PC-3 (cell line): ENCODE results near the gene ASPHD2.

Experiments
- EZH2 ChIP-seq: fragments of 300-600 bp; sonication (generic); IDR thresholded peaks from one replicate; pipeline ENCODE4 v1.6.1; 2017; ENCODE audit warnings: antibody characterized with exemption, mild to moderate bottlenecking, low read length; ENCODE audit not compliant: unreplicated experiment
- EZH2phosphoT487 ChIP-seq: fragments of 300-600 bp; sonication (generic); IDR thresholded peaks from 2 replicates; pipeline ENCODE4 v1.6.1; 2018; ENCODE audit warnings: mild to moderate bottlenecking, antibody characterized with exemption, low read length, borderline replicate concordance
- TF ChIP-seq, protein P1 (sequence below): fragments of 300-600 bp; sonication (generic); conservative IDR thresholded peaks from 2 replicates; pipeline ENCODE4 v1.5.1; 2017; ENCODE audit warnings: antibody characterized with exemption, low read depth, mild to moderate bottlenecking, low read length

- TF ChIP-seq EZH2 (no peak), EZH2phosphoT487 (no peak)
- TF ChIP-seq, protein P1, sequence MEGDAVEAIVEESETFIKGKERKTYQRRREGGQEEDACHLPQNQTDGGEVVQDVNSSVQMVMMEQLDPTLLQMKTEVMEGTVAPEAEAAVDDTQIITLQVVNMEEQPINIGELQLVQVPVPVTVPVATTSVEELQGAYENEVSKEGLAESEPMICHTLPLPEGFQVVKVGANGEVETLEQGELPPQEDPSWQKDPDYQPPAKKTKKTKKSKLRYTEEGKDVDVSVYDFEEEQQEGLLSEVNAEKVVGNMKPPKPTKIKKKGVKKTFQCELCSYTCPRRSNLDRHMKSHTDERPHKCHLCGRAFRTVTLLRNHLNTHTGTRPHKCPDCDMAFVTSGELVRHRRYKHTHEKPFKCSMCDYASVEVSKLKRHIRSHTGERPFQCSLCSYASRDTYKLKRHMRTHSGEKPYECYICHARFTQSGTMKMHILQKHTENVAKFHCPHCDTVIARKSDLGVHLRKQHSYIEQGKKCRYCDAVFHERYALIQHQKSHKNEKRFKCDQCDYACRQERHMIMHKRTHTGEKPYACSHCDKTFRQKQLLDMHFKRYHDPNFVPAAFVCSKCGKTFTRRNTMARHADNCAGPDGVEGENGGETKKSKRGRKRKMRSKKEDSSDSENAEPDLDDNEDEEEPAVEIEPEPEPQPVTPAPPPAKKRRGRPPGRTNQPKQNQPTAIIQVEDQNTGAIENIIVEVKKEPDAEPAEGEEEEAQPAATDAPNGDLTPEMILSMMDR: no peak
Measured at GRCh38 chr22:26401726-26402125, 27.3 kb upstream of the ASPHD2 start.
